Fibroblast of lung (primary cell): ENCODE data around the gene PRAF2. TPM values are rescaled to one million over a fixed set of nuclear protein-coding genes. Genes with fewer than 3 reads are reported as not detected.

ENCODE experiments used
- DNase-seq, 2 donors: peaks; one replicate each; pipeline versions ENCODE4 v3.0.0 to v3.0.0-alpha.2; 2010; ENCODE audit warnings: low read depth in 2 of 2
- H2AFZ ChIP-seq: 2 replicates; pipeline ENCODE4 v1.5.1; 2012; ENCODE audit warnings: low read length, control low read depth, inconsistent platforms
- H3K27ac ChIP-seq: 2 replicates; pipeline ENCODE4 v1.5.1; 2011; ENCODE audit warnings: low read length, control low read depth; ENCODE audit not compliant: insufficient read depth
- H3K27me3 ChIP-seq: 2 replicates; pipeline ENCODE4 v1.5.1; 2011; ENCODE audit warnings: mild to moderate bottlenecking, low read length; ENCODE audit not compliant: control insufficient read depth, insufficient read depth
- H3K36me3 ChIP-seq: 2 replicates; pipeline ENCODE4 v1.5.1; 2011; ENCODE audit warnings: low read length; ENCODE audit not compliant: control insufficient read depth, insufficient read depth
- H3K4me1 ChIP-seq: 2 replicates; pipeline ENCODE4 v1.5.1; 2011; ENCODE audit warnings: low read length; ENCODE audit not compliant: control insufficient read depth, insufficient read depth; ENCODE audit errors: extremely low read depth
- H3K4me2 ChIP-seq: 2 replicates; pipeline ENCODE4 v1.5.1; 2011; ENCODE audit warnings: low read length, control low read depth; ENCODE audit not compliant: insufficient read depth; ENCODE audit errors: extremely low read depth
- H3K4me3 ChIP-seq, 4 experiments: fragments of 200-600 bp in 1 of 4; sonication (generic) in 1 of 4; replicated peaks in 1 of 4; 2 replicates each; pipeline ENCODE4 v1.5.1; 2011 to 2016; ENCODE audit warnings: low read length in 4 of 4, low read depth in 3 of 4, mild to moderate bottlenecking in 3 of 4, control low read depth in 2 of 4, inconsistent platforms in 1 of 4, mixed read lengths in 1 of 4; ENCODE audit not compliant: insufficient read depth in 1 of 4; ENCODE audit errors: control extremely low read depth in 1 of 4
- H3K79me2 ChIP-seq: 2 replicates; pipeline ENCODE4 v1.5.1; 2012; ENCODE audit warnings: mild to moderate bottlenecking, low read length, inconsistent platforms; ENCODE audit not compliant: control insufficient read depth, insufficient read depth
- H3K9ac ChIP-seq: 2 replicates; pipeline ENCODE4 v1.5.1; 2011; ENCODE audit warnings: mild to moderate bottlenecking, low read length, control low read depth; ENCODE audit not compliant: insufficient read depth
- H3K9me3 ChIP-seq: 2 replicates; pipeline ENCODE4 v1.5.1; 2012; ENCODE audit warnings: low read depth, low read length; ENCODE audit not compliant: control insufficient read depth, insufficient read depth
- H4K20me1 ChIP-seq: 2 replicates; pipeline ENCODE4 v1.5.1; 2011; ENCODE audit warnings: low read length; ENCODE audit not compliant: control insufficient read depth, insufficient read depth; ENCODE audit errors: extremely low read depth
- CTCF ChIP-seq, 2 donors: IDR thresholded peaks in 1 of 2; conservative IDR thresholded peaks in 1 of 2; 1 replicate in 1 of 2; 2 replicates in 1 of 2; pipeline ENCODE4 v1.5.1; 2011 to 2012; ENCODE audit warnings: low read length in 2 of 2, control low read depth in 1 of 2, inconsistent platforms in 1 of 2, low read depth in 1 of 2, mild to moderate bottlenecking in 1 of 2
- EZH2 ChIP-seq: IDR thresholded peaks from 2 replicates; pipeline ENCODE4 v1.5.1; 2012; ENCODE audit warnings: low read length, control low read depth, mild to moderate bottlenecking; ENCODE audit errors: missing control alignments
- polyA plus RNA-seq, 2 donors: library from polyadenylated mRNA; depleted of rRNA in 1 of 2; stranded (reverse) in 1 of 2; unstranded in 1 of 2; fragments of >200 nt; gene quantifications; 2 replicates each; pipeline ENCODE4 v1.2.1, GENCODE V29; 2011 to 2012; ENCODE audit warnings: missing spikeins in 1 of 2
- total RNA-seq: library from RNA; depleted of rRNA; stranded (reverse); fragments of >200 nt; gene quantifications from 2 replicates; pipeline ENCODE4 v1.2.1, GENCODE V29; 2014

The PRAF2 gene
- total and polyA plus RNA-seq, 2 donors (not counting 1 experiment from before 2014, with no cell fraction given), result 11.9 to 33.1 TPM

- peak overlapping the region; percentile 92 for H3K4me2 ChIP-seq
- peak overlapping the region; percentile 72 to 94 (median 76) for H3K4me3 ChIP-seq
- H4K20me1 ChIP-seq, result no peaks in the 10 kb centered on the region
- H3K9ac ChIP-seq, result peak overlapping the region; percentile 85
- H3K36me3 ChIP-seq, result peaks cover 19% of the 10 kb centered on the region
- no peak overlapping the region for H2AFZ ChIP-seq
- DNase-seq, result peak; percentile 56 to 69
- H3K9me3 ChIP-seq, result no peaks in the 10 kb centered on the region
- no peak for TF ChIP-seq EZH2
- TF ChIP-seq CTCF (conservative IDR thresholded peaks at IDR 0.05 in 1 of 2, IDR thresholded peaks at IDR 0.05 in 1 of 2; ENCODE audit: low read depth in 1 of 2, low read length in 2 of 2), result no peak
- H3K27me3 ChIP-seq, result no peaks in the 10 kb centered on the region
- H3K79me2 ChIP-seq, result peaks cover 47% of the 10 kb centered on the region
- peaks cover 9% of the 10 kb centered on the region for H3K4me1 ChIP-seq
- H3K27ac ChIP-seq, result peak overlapping the region; percentile 92
Measured at GRCh38 chrX:49041744-49042580, 31.8 kb downstream of the PRAF2 start.

- Histone ChIP-seq H3K4me2 (peak overlapping the region; percentile 85), H4K20me1 (no peaks in the 10 kb centered on the region), H3K4me1 (peaks cover 9% of the 10 kb centered on the region), H3K4me3 (peak overlapping the region; percentile 36 to 76 (median 54)), H3K36me3 (peaks cover 19% of the 10 kb centered on the region), H3K79me2 (peaks cover 47% of the 10 kb centered on the region), H3K27me3 (no peaks in the 10 kb centered on the region), H2AFZ (no peak overlapping the region), H3K9ac (peak overlapping the region; percentile 30), H3K9me3 (no peaks in the 10 kb centered on the region), H3K27ac (peak overlapping the region; percentile 77)
- TF ChIP-seq CTCF (conservative IDR thresholded peaks at IDR 0.05 in 1 of 2, IDR thresholded peaks at IDR 0.05 in 1 of 2; ENCODE audit: low read depth in 1 of 2, low read length in 2 of 2) (no peak), EZH2 (no peak)
- DNase-seq, result peak; percentile 23 to 30
Measured at GRCh38 chrX:49040376-49040955, 33.3 kb downstream of the PRAF2 start.

GRCh38 chrX:49039598-49040375 lies 34.0 kb downstream of the PRAF2 start:
- no peak overlapping the region for H2AFZ ChIP-seq
- H3K27me3 ChIP-seq, result no peaks in the 10 kb centered on the region
- peak overlapping the region; percentile 36 to 76 (median 54) for H3K4me3 ChIP-seq
- H3K36me3 ChIP-seq, result peaks cover 19% of the 10 kb centered on the region
- peak; percentile 93 to 95 for DNase-seq
- peak in 1 of 2 donors; percentile 16 for TF ChIP-seq CTCF (conservative IDR thresholded peaks at IDR 0.05 in 1 of 2, IDR thresholded peaks at IDR 0.05 in 1 of 2; ENCODE audit: low read depth in 1 of 2, low read length in 2 of 2)
- no peak for TF ChIP-seq EZH2
- H4K20me1 ChIP-seq, result no peaks in the 10 kb centered on the region
- H3K4me1 ChIP-seq, result peaks cover 9% of the 10 kb centered on the region
- no peaks in the 10 kb centered on the region for H3K9me3 ChIP-seq
- peaks cover 47% of the 10 kb centered on the region for H3K79me2 ChIP-seq
- H3K27ac ChIP-seq, result peak overlapping the region; percentile 77
- peak overlapping the region; percentile 85 for H3K4me2 ChIP-seq
- H3K9ac ChIP-seq, result peak overlapping the region; percentile 46
